AG04450 (cell line): ENCODE data around the gene KANSL3. TPM values are rescaled to one million over a fixed set of nuclear protein-coding genes. Genes with fewer than 3 reads are reported as not detected.
"Not testable (repeated sequence)": the region's sequence is repeated elsewhere in the genome, so short reads cannot be mapped to it uniquely, and the experiment has no call there.

Source experiments
- CTCF ChIA-PET: fragments of 300-600, 350-600 bp; formaldehyde crosslinking; extraction: SDS; loops from one replicate; lab custom pipeline; 2022; ENCODE audit warnings: antibody characterized with exemption, inconsistent platforms; lab: Charles Lee
- POLR2A ChIA-PET: fragments of 350-600 bp; formaldehyde crosslinking; extraction: SDS; loops from one replicate; lab custom pipeline; 2021; ENCODE audit warnings: antibody characterized with exemption, inconsistent platforms; lab: Yijun Ruan, JAX
- DNase-seq: peaks from one replicate; pipeline ENCODE4 v3.0.0-alpha.2; 2011; ENCODE audit warnings: low read depth, low spot score
- H3K27ac ChIP-seq: one replicate; pipeline ENCODE4 v1.5.1; 2012; ENCODE audit warnings: low read depth, low read length, control low read depth
- H3K27me3 ChIP-seq: one replicate; pipeline ENCODE4 v1.6.0; 2012; ENCODE audit warnings: low read length; ENCODE audit not compliant: control insufficient read depth, insufficient read depth
- H3K4me3 ChIP-seq: 2 replicates; pipeline ENCODE4 v1.5.1; 2011; ENCODE audit warnings: mild to moderate bottlenecking, low read depth, low read length, control low read depth
- H3K9me3 ChIP-seq: 2 replicates; pipeline ENCODE4 v1.5.1; 2012; ENCODE audit warnings: low read length; ENCODE audit not compliant: control insufficient read depth, insufficient read depth
- CTCF ChIP-seq: IDR thresholded peaks from 2 replicates; pipeline ENCODE4 v1.5.1; 2011; ENCODE audit warnings: low read depth, low read length, control low read depth, inconsistent platforms
- polyA plus RNA-seq: library from polyadenylated mRNA; depleted of rRNA; stranded (reverse); fragments of >200 nt; gene quantifications from 2 replicates; pipeline ENCODE4 v1.2.3, GENCODE V29; 2011

The KANSL3 gene
- polyA plus RNA-seq, 1 experiment: 17.1 TPM

- Histone ChIP-seq H3K27me3 (peaks cover 5% of the 10 kb centered on the region), H3K9me3 (peaks cover 5% of the 10 kb centered on the region; the same call in 1 of the 2 replicates), H3K4me3 (no peak overlapping the region), H3K27ac (no peak overlapping the region)
- CTCF ChIA-PET: interaction anchor here (0.9 kb wide), 1 partner anchor 151 kb away, joined by 5 read pairs; no protein-coding TSS in a partner anchor
- no peak for TF ChIP-seq CTCF
- DNase-seq: no peak
- POLR2A ChIA-PET: no interaction called here
Measured at GRCh38 chr2:96558061-96558460, 80.1 kb downstream of the KANSL3 start.

GRCh38 chr2:96557421-96557820, 80.7 kb downstream of the KANSL3 start:
- DNase-seq, H3K9me3 ChIP-seq, H3K27ac ChIP-seq, H3K4me3 ChIP-seq, POLR2A ChIA-PET, H3K27me3 ChIP-seq: not testable (repeated sequence)
- CTCF ChIA-PET: interaction anchor here (0.9 to 1.4 kb wide), 2 partner anchors 16 to 150 kb away, joined by 3 to 5 read pairs; no protein-coding TSS in a partner anchor

GRCh38 chr2:96556441-96557330, 81.4 kb downstream of the KANSL3 start:
- no peaks in the 10 kb centered on the region for H3K27me3 ChIP-seq
- H3K27ac ChIP-seq: no peak overlapping the region
- no peak overlapping the region for H3K4me3 ChIP-seq
- TF ChIP-seq CTCF: no peak
- no peak for DNase-seq
- H3K9me3 ChIP-seq: peaks cover 5% of the 10 kb centered on the region; the same call in 1 of the 2 replicates
- CTCF ChIA-PET: interaction anchor here (0.9 to 3.8 kb wide), 5 partner anchors 15 to 564 kb away, joined by 3 to 39 read pairs (median 4); no protein-coding TSS in a partner anchor
- POLR2A ChIA-PET: interaction anchor here (0.7 kb wide), 1 partner anchor 283 kb away, joined by 4 read pairs; no protein-coding TSS in a partner anchor

GRCh38 chr2:96555146-96555610, 82.9 kb downstream of the KANSL3 start:
- Histone ChIP-seq H3K4me3 (no peak overlapping the region), H3K9me3 (peaks cover 5% of the 10 kb centered on the region; the same call in 1 of the 2 replicates), H3K27ac (no peak overlapping the region), H3K27me3 (no peaks in the 10 kb centered on the region)
- no peak for TF ChIP-seq CTCF
- ChIA-PET CTCF (interaction anchor here (0.6 to 3.8 kb wide), 21 partner anchors 11 to 563 kb away, joined by 3 to 46 read pairs (median 4); partner anchors contain the start of gene ARID5A), POLR2A (no interaction called here)
- no peak for DNase-seq

GRCh38 chr2:96554293-96555145, 83.6 kb downstream of the KANSL3 start:
- peak; percentile 86 for TF ChIP-seq CTCF
- POLR2A ChIA-PET: no interaction called here
- CTCF ChIA-PET: interaction anchor here (0.6 to 3.8 kb wide), 44 partner anchors 8 to 290 kb away, joined by 3 to 46 read pairs (median 4); partner anchors contain the start of gene ARID5A
- H3K4me3 ChIP-seq: no peak overlapping the region
- H3K9me3 ChIP-seq: peaks cover 5% of the 10 kb centered on the region; the same call in 1 of the 2 replicates
- no peaks in the 10 kb centered on the region for H3K27me3 ChIP-seq
- DNase-seq: no peak
- H3K27ac ChIP-seq: no peak overlapping the region

GRCh38 chr2:96553957-96554292, 84.2 kb downstream of the KANSL3 start:
- H3K4me3 ChIP-seq, H3K27ac ChIP-seq, H3K9me3 ChIP-seq, POLR2A ChIA-PET, DNase-seq, H3K27me3 ChIP-seq: not testable (repeated sequence)
- CTCF ChIA-PET: interaction anchor here (0.6 to 3.8 kb wide), 36 partner anchors 9 to 289 kb away, joined by 3 to 46 read pairs (median 5); partner anchors contain the start of gene ARID5A
